Esophagus (tissue), 2 donors: Measurements from ENCODE around the gene NR0B2. TPM values are rescaled to one million over a fixed set of nuclear protein-coding genes. Genes with fewer than 3 reads are reported as not detected.
"Not testable (repeated sequence)": the region's sequence is repeated elsewhere in the genome, so short reads cannot be mapped to it uniquely, and the experiment has no call there.

Experiments
- H3K27ac ChIP-seq, 2 donors: one replicate each; pipeline ENCODE4 v1.5.1; 2013; ENCODE audit warnings: low read depth in 2 of 2, mild to moderate bottlenecking in 2 of 2, inconsistent platforms in 1 of 2, low read length in 1 of 2, moderate library complexity in 1 of 2
- H3K27me3 ChIP-seq, 2 donors: one replicate each; pipeline ENCODE4 v1.6.1; 2013; ENCODE audit warnings: low read length in 2 of 2, control low read depth in 1 of 2, mild to moderate bottlenecking in 1 of 2; ENCODE audit not compliant: insufficient read depth in 2 of 2, control insufficient read depth in 1 of 2
- H3K36me3 ChIP-seq, 2 donors: one replicate each; pipeline ENCODE4 v1.6.1; 2013; ENCODE audit warnings: low read length in 1 of 2; ENCODE audit not compliant: control insufficient read depth in 2 of 2, insufficient read depth in 2 of 2
- H3K4me1 ChIP-seq, 2 donors: one replicate each; pipeline ENCODE4 v1.6.1; 2013; ENCODE audit warnings: low read length in 1 of 2; ENCODE audit not compliant: control insufficient read depth in 2 of 2, insufficient read depth in 2 of 2
- H3K4me3 ChIP-seq, 2 donors: one replicate each; pipeline ENCODE4 v1.5.1; 2013; ENCODE audit warnings: low read length in 2 of 2, mild to moderate bottlenecking in 2 of 2, low read depth in 1 of 2, moderate library complexity in 1 of 2
- H3K9me3 ChIP-seq, 2 donors: one replicate each; pipeline ENCODE4 v1.6.1; 2013; ENCODE audit warnings: mild to moderate bottlenecking in 2 of 2, low read depth in 1 of 2, low read length in 1 of 2, moderate library complexity in 1 of 2; ENCODE audit not compliant: control insufficient read depth in 2 of 2, insufficient read depth in 1 of 2
- WGBS, 2 donors: extraction: QIAGEN DNeasy Blood & Tissue Kit; methylation state at CpG; one replicate each; pipeline ENCODE4 v1.1.7; 2013; 5-methylcytosine and 5-hydroxymethylcytosine counted together
- polyA plus RNA-seq, 2 donors: library from polyadenylated mRNA; stranded (reverse); fragments of 200-250 nt; gene quantifications; one replicate each; pipeline ENCODE4 v1.2.3, GENCODE V29; 2013
- donor health status: healthy with polysubstance abuse.
- donor health status: Bipolar disorder and iron deficiency.

Gene NR0B2
- polyA plus RNA-seq, 2 donors, result not detected

GRCh38 chr1:26951821-26952497 lies 38.2 kb upstream of the NR0B2 start:
- Histone ChIP-seq H3K27ac (no peak overlapping the region), H3K9me3 (no peaks in the 10 kb centered on the region), H3K4me1 (no peaks in the 10 kb centered on the region), H3K27me3 (peaks cover 0 to under 1% of the 10 kb centered on the region in 2 donors), H3K4me3 (no peak overlapping the region), H3K36me3 (peaks cover 0 to 4% of the 10 kb centered on the region in 2 donors)
- WGBS, 2 donors, result 84 to 92% methylated on average over 24 of the region's 24 CpGs

- Histone ChIP-seq H3K27me3 (no peaks in the 10 kb centered on the region), H3K27ac (no peak overlapping the region), H3K36me3 (peaks cover 2 to 6% of the 10 kb centered on the region in 2 donors), H3K9me3 (no peaks in the 10 kb centered on the region), H3K4me3 (no peak overlapping the region), H3K4me1 (no peaks in the 10 kb centered on the region)
- 91 to 96% methylated on average over 14 of the region's 14 CpGs for WGBS, 2 donors
Observed at GRCh38 chr1:26951216-26951615, 37.4 kb upstream of the NR0B2 start.

DNA sequence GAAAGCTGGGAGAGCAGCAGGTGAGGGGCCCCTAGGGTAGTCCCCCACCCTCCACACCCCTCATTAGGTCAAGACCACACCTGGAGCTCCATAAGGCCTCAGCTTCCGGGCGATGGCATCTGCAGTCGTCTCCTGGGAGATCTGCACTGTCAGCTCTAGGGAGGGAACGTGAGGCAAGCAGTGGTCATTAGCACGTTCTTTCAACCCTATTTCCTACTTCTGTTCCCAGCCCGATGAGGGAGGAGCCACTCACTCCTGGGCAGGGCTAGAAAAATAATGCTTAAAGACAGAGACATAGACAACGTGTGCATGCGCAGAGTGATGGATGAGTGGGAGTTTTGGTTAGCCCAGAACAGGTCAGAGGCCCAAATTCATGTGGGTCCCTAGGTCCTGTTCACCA lies 36.8 kb upstream of the NR0B2 start:
- no peaks in the 10 kb centered on the region for H3K9me3 ChIP-seq
- H3K4me3 ChIP-seq, result no peak overlapping the region
- H3K27me3 ChIP-seq, result no peaks in the 10 kb centered on the region
- H3K36me3 ChIP-seq, result peaks cover 6 to 10% of the 10 kb centered on the region in 2 donors
- WGBS, 2 donors, result 66 to 70% methylated on average over 8 of the region's 8 CpGs
- no peaks in the 10 kb centered on the region for H3K4me1 ChIP-seq
- no peak overlapping the region for H3K27ac ChIP-seq

DNA sequence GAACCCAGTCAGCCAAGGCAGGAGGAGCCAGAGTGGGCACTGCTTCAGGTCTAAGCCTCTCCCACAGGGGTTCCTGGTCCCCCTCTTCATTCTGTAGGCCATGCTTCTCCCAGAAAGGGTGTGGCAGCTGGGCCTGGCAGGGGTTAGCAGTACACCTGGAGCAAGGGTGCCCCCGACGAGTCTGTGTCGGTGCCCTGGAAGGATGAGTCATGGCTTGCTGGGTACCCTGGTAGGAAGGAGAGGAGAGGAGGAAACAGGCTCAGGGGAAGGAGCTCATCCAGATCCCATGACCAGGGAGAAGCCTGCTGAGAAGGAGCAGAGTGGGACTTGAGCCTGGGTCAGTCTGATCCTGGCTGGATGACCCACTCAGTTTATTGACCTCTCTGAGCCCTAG lies 36.1 kb upstream of the NR0B2 start:
- Histone ChIP-seq H3K4me3 (no peak overlapping the region), H3K4me1 (no peaks in the 10 kb centered on the region), H3K27ac (no peak overlapping the region), H3K9me3 (no peaks in the 10 kb centered on the region), H3K27me3 (no peaks in the 10 kb centered on the region), H3K36me3 (peaks cover 13 to 17% of the 10 kb centered on the region in 2 donors)
- WGBS, 2 donors, result 39 to 41% methylated on average over 3 of the region's 3 CpGs

DNA sequence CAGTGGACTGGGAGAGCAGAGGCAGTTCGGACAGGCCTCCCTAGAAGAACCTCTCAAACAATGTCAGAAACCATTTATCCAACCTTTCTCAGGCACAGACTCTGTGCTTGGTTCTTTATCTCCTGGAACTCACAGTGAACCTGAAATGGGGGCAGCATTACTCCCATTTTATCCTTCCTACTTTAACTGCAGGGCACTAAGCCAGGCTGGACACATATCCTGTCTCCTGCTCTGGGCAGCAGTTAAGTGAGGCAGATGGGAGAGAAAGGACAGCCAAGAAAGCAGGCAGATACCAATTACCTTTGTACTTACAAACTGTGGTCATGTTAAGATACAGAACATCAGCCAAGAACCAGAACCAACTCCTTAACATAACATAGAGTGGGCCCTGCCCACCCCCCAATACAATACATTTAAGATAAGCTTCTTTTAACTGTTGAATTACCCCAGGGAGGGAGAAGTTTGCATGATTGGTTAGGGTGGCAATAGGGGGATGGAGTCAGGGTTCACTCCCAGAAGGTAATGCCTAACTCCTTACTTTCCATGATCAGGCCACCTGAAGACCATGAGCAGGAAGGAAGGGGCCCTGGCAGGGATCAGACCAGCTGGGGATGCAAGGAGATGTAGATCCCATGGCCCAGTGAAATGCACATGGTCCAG lies 35.6 kb upstream of the NR0B2 start:
- H3K4me3 ChIP-seq, result no peak overlapping the region
- H3K36me3 ChIP-seq, result peaks cover 13 to 17% of the 10 kb centered on the region in 2 donors
- H3K27me3 ChIP-seq, result no peaks in the 10 kb centered on the region
- H3K4me1 ChIP-seq, result no peaks in the 10 kb centered on the region
- no peak overlapping the region for H3K27ac ChIP-seq
- no peaks in the 10 kb centered on the region for H3K9me3 ChIP-seq
- WGBS, 2 donors, result 65 to 77% methylated on average over 1 of the region's 1 CpG

DNA sequence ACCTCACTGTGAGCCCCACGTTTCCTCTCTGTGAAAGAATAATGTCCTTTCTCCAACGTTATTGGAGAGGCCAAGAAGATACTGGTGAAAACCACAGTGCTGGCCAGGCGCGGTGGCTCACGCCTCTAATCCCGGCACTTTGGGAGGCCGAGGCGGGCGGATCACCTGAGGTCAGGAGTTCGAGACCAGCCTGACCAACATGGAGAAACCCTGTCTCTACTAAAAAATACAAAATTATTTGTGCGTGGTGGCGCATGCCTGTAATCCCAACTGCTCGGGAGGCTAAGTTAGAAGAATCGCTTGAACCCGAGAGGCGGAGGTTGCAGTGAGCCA lies 34.9 kb upstream of the NR0B2 start:
- H3K4me1 ChIP-seq, H3K27me3 ChIP-seq, H3K9me3 ChIP-seq, H3K4me3 ChIP-seq, H3K27ac ChIP-seq: not testable (repeated sequence)
- H3K36me3 ChIP-seq, result peaks cover 13 to 18% of the 10 kb centered on the region in 2 donors
- 88 to 89% methylated on average over 16 of the region's 16 CpGs for WGBS, 2 donors

DNA sequence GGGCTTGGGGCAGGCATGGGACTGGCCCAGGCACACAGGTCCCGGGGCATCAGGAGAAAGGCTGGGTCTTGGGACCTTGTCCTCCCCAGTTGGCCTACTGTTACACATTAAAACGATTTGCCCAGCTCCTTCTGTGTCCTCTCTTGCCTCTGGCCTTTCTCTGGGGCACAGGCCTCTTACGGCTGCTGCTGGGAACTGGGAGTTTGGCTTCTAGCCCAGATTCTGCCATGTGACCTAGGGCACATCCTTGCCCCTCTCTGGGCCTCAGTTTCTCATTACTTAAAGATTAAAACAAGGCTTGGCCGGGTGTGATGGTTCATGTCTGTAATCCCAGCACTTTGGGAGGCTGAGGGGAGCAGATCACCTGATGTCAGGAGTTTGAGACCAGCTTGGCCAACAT lies 32.5 kb upstream of the NR0B2 start:
- H3K4me3 ChIP-seq, result no peak overlapping the region
- no peaks in the 10 kb centered on the region for H3K27me3 ChIP-seq
- 60 to 71% methylated on average over 4 of the region's 4 CpGs for WGBS, 2 donors
- H3K9me3 ChIP-seq, result no peaks in the 10 kb centered on the region
- H3K4me1 ChIP-seq, result no peaks in the 10 kb centered on the region
- H3K36me3 ChIP-seq, result peaks cover 17 to 27% of the 10 kb centered on the region in 2 donors
- no peak overlapping the region for H3K27ac ChIP-seq

DNA sequence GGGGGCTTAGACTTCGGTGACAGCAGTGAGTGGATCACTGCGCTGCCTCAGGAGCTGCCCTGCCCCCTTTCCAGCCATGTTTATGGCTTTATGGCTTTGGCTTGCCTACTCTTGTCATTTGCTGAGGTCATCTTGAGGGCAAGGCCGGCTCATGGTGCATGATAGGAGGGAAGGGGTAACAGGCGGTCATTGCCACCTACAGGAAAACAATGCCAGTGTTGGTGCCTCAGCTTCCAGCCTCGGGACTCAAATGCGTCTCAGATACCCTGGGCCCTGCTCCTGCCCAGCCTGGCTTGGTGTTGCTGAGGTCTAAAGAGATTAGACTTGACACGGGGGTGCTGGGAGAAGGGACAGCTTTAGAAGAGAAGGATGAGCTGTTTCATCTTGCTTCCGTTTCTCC lies 32.0 kb upstream of the NR0B2 start:
- H3K4me1 ChIP-seq, result no peaks in the 10 kb centered on the region
- no peak overlapping the region for H3K4me3 ChIP-seq
- H3K27ac ChIP-seq, result no peak overlapping the region
- H3K27me3 ChIP-seq, result no peaks in the 10 kb centered on the region
- H3K9me3 ChIP-seq, result no peaks in the 10 kb centered on the region
- peaks cover 18 to 27% of the 10 kb centered on the region in 2 donors for H3K36me3 ChIP-seq
- WGBS, 2 donors, result 66 to 80% methylated on average over 8 of the region's 8 CpGs

- Histone ChIP-seq H3K27me3 (no peaks in the 10 kb centered on the region), H3K4me1 (no peaks in the 10 kb centered on the region), H3K9me3 (no peaks in the 10 kb centered on the region), H3K36me3 (peaks cover 18 to 27% of the 10 kb centered on the region in 2 donors), H3K27ac (no peak overlapping the region), H3K4me3 (no peak overlapping the region)
- WGBS, 2 donors, result 56 to 71% methylated on average over 2 of the region's 2 CpGs
Observed at GRCh38 chr1:26945138-26945537, 31.4 kb upstream of the NR0B2 start.

DNA sequence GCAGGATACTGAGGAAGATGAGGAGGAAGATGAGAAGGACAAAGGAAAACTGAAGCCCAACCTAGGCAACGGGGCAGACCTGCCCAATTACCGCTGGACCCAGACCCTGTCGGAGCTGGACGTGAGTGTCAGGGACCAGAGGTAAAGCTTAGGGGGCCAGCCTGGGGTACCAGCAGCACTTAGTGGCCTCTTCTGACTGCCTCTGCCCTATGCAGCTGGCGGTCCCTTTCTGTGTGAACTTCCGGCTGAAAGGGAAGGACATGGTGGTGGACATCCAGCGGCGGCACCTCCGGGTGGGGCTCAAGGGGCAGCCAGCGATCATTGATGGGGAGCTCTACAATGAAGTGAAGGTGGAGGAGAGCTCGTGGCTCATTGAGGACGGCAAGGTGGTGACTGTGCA lies 28.9 kb upstream of the NR0B2 start:
- Histone ChIP-seq H3K27me3 (no peaks in the 10 kb centered on the region), H3K4me3 (no peak overlapping the region), H3K27ac (no peak overlapping the region), H3K36me3 (peaks cover 18 to 32% of the 10 kb centered on the region in 2 donors), H3K4me1 (no peaks in the 10 kb centered on the region), H3K9me3 (no peaks in the 10 kb centered on the region)
- WGBS, 2 donors, result 93 to 96% methylated on average over 12 of the region's 12 CpGs
